Measurements from ENCODE around the gene MGMT. TPM values are rescaled to one million over a fixed set of nuclear protein-coding genes. Genes with fewer than 3 reads are reported as not detected.

The MGMT gene
- total RNA-seq, 3 donors from 2014 or later, result 34.1 to 57.8 (median 46.7) TPM

GRCh38 chr10:129779126-129780111 is 312.4 kb downstream of the MGMT start:
- no peaks in the 10 kb centered on the region for H3K27me3 ChIP-seq
- intact Hi-C loops (cut with DNase I; ENCODE audit: low total_unique reads), result no loop called here
- H3K36me3 ChIP-seq, result no peaks in the 10 kb centered on the region
- no peaks in the 10 kb centered on the region for H3K4me1 ChIP-seq
- H3K9me3 ChIP-seq, result no peaks in the 10 kb centered on the region
- no peak overlapping the region for H3K4me3 ChIP-seq
- H3K27ac ChIP-seq, result no peak overlapping the region
- no peak for DNase-seq (ENCODE audit: low spot score in 2 of 2)
- TF ChIP-seq POLR2A (IDR thresholded peaks at IDR 0.05) (no peak), POLR2AphosphoS5 (IDR thresholded peaks at IDR 0.05) (no peak), CTCF (IDR thresholded peaks at IDR 0.05) (no peak)

- no peak for DNase-seq (ENCODE audit: low spot score in 2 of 2)
- H3K4me3 ChIP-seq, result no peak overlapping the region
- H3K9me3 ChIP-seq, result no peaks in the 10 kb centered on the region
- H3K4me1 ChIP-seq, result no peaks in the 10 kb centered on the region
- H3K36me3 ChIP-seq, result no peaks in the 10 kb centered on the region
- no peaks in the 10 kb centered on the region for H3K27me3 ChIP-seq
- TF ChIP-seq POLR2A (IDR thresholded peaks at IDR 0.05) (no peak), POLR2AphosphoS5 (IDR thresholded peaks at IDR 0.05) (no peak), CTCF (IDR thresholded peaks at IDR 0.05) (no peak)
- H3K27ac ChIP-seq, result no peak overlapping the region
- intact Hi-C loops (cut with DNase I; ENCODE audit: low total_unique reads), result no loop called here
Measured at GRCh38 chr10:129780198-129780597, 313.2 kb downstream of the MGMT start.

GRCh38 chr10:129780901-129781795 is 314.1 kb downstream of the MGMT start:
- intact Hi-C loops (cut with DNase I; ENCODE audit: low total_unique reads), result no loop called here
- Histone ChIP-seq H3K9me3 (no peaks in the 10 kb centered on the region), H3K36me3 (no peaks in the 10 kb centered on the region), H3K4me3 (no peak overlapping the region), H3K4me1 (no peaks in the 10 kb centered on the region), H3K27ac (no peak overlapping the region), H3K27me3 (no peaks in the 10 kb centered on the region)
- DNase-seq (ENCODE audit: low spot score in 2 of 2), result no peak
- TF ChIP-seq POLR2A (IDR thresholded peaks at IDR 0.05) (no peak), CTCF (IDR thresholded peaks at IDR 0.05) (no peak), POLR2AphosphoS5 (IDR thresholded peaks at IDR 0.05) (no peak)

GRCh38 chr10:129784291-129784690 is 317.2 kb downstream of the MGMT start:
- no peak overlapping the region for H3K4me3 ChIP-seq
- intact Hi-C loops (cut with DNase I; ENCODE audit: low total_unique reads), result no loop called here
- H3K27me3 ChIP-seq, result no peaks in the 10 kb centered on the region
- TF ChIP-seq POLR2A (IDR thresholded peaks at IDR 0.05) (no peak), CTCF (IDR thresholded peaks at IDR 0.05) (no peak), POLR2AphosphoS5 (IDR thresholded peaks at IDR 0.05) (no peak)
- no peak overlapping the region for H3K27ac ChIP-seq
- no peak for DNase-seq (ENCODE audit: low spot score in 2 of 2)
- no peaks in the 10 kb centered on the region for H3K36me3 ChIP-seq
- H3K4me1 ChIP-seq, result no peaks in the 10 kb centered on the region
- no peaks in the 10 kb centered on the region for H3K9me3 ChIP-seq
